Liver (tissue), 3 donors: ENCODE data around the gene PCDH15.

ENCODE experiments used
- CTCF ChIP-seq: fragments of 150-350 bp; IDR thresholded peaks from 2 replicates; pipeline ENCODE4 v1.5.1; 2017; ENCODE audit warnings: improper control_type of control experiment, low read depth, low read length; ENCODE audit not compliant: missing input control
- GABPA ChIP-seq, 2 donors: IDR thresholded peaks in 1 of 2; conservative IDR thresholded peaks in 1 of 2; 2 replicates each; pipeline ENCODE4 v1.6.1; 2016; ENCODE audit warnings: antibody characterized with exemption in 2 of 2, mild to moderate bottlenecking in 1 of 2, moderate library complexity in 1 of 2
- MAX ChIP-seq: IDR thresholded peaks from 2 replicates; pipeline ENCODE4 v1.6.1; 2016; ENCODE audit warnings: antibody characterized with exemption
- NR2F2 ChIP-seq: IDR thresholded peaks from 2 replicates; pipeline ENCODE4 v1.6.1; 2016; ENCODE audit warnings: antibody characterized with exemption
- REST ChIP-seq: IDR thresholded peaks from 2 replicates; pipeline ENCODE4 v1.6.1; 2016; ENCODE audit warnings: antibody characterized with exemption, mild to moderate bottlenecking
- donor health status: healthy.
- donor health status: healthy.

GRCh38 chr10:54776622-54777021 lies 24.4 kb downstream of the PCDH15 start:
- TF ChIP-seq MAX (no peak), CTCF (no peak), REST (no peak), GABPA (IDR thresholded peaks at IDR 0.05 in 1 of 2, conservative IDR thresholded peaks at IDR 0.05 in 1 of 2) (no peak), NR2F2 (no peak)
